SU-DHL-6 (cell line): ENCODE results near the gene TBX3.

Experiments used
- CTCF ChIP-seq: fragments of 200-600 bp; sonication (generic); IDR thresholded peaks from one replicate; pipeline ENCODE4 v1.5.1; 2017; ENCODE audit warnings: antibody characterized with exemption, mild to moderate bottlenecking, low read length, moderate library complexity; ENCODE audit not compliant: insufficient read depth, poor library complexity, severe bottlenecking
- EZH2phosphoT487 ChIP-seq: fragments of 200-600 bp; sonication (generic), shearing (Covaris generic); conservative IDR thresholded peaks from 2 replicates; pipeline ENCODE4 v1.6.1; 2018; ENCODE audit warnings: mild to moderate bottlenecking, antibody characterized with exemption, low read length, moderate library complexity, mixed read lengths

DNA sequence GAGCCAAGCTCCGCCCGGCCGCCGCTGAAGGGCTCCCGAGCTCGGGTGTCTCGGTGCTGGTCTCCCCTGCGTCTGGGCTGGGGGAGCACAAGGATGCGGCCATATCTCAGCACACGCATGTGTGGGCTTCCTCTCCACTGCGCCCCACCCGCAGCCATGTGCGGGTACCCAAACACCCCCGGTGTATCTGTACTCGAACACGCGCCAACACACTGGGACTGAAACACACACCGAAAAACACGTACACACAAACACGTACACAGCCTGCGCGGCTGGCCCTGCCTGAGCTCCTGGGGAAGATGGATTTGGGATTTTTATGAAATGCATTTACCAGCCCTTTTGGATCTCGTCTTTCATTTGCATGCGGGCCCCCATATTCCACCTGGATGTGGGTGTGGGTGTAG is 897 bp upstream of the TBX3 start:
- no peak for TF ChIP-seq CTCF
- TF ChIP-seq EZH2phosphoT487 = no peak
